SK-N-SH (cell line): ENCODE data around the gene ATG7. TPM values are rescaled to one million over a fixed set of nuclear protein-coding genes. Genes with fewer than 3 reads are reported as not detected.

Experiments used
- CTCF ChIA-PET: fragments of 300-600, 350-600 bp; formaldehyde crosslinking; extraction: SDS; loops from one replicate; lab custom pipeline; 2021; lab: Yijun Ruan, JAX
- POLR2A ChIA-PET: fragments of 350-600 bp; sonication (Branson Sonifier 250); formaldehyde crosslinking; extraction: SDS; loops from one replicate; lab custom pipeline; 2020; ENCODE audit warnings: antibody characterized with exemption, inconsistent platforms; lab: Yijun Ruan, JAX
- DNase-seq: peaks from one replicate; pipeline ENCODE4 v3.0.0; 2012
- H2AFZ ChIP-seq: fragments of 200-600 bp; sonication (generic); 2 replicates; pipeline ENCODE4 v1.8.1; 2016; ENCODE audit warnings: antibody characterized with exemption, mild to moderate bottlenecking, low read depth
- H3F3A ChIP-seq: fragments of 200-600 bp; sonication (generic); replicated peaks from 2 replicates; pipeline ENCODE3; 2016; ENCODE audit warnings: antibody characterized with exemption, mild to moderate bottlenecking; ENCODE audit not compliant: insufficient read depth
- H3K27ac ChIP-seq, 2 experiments: fragments of 200-500 bp in 1 of 2; fragments of 200-600 bp in 1 of 2; sonication (Bioruptor generic) in 1 of 2; sonication (generic), shearing (Covaris generic) in 1 of 2; 2 replicates each; pipeline versions ENCODE4 v1.5.1 to v1.6.1; 2014 to 2016; ENCODE audit warnings: low read depth in 2 of 2, inconsistent platforms in 1 of 2, low read length in 1 of 2, mild to moderate bottlenecking in 1 of 2, mixed read lengths in 1 of 2
- H3K27me3 ChIP-seq: fragments of 200-600 bp; sonication (generic), shearing (Covaris generic); 2 replicates; pipeline ENCODE4 v1.6.1; 2016; ENCODE audit warnings: mixed run types; ENCODE audit not compliant: insufficient read depth
- H3K36me3 ChIP-seq, 2 experiments: fragments of 200-500 bp in 1 of 2; fragments of 200-600 bp in 1 of 2; sonication (Bioruptor generic) in 1 of 2; sonication (generic) in 1 of 2; replicated peaks in 1 of 2; 2 replicates each; pipeline versions ENCODE3 to v1.5.1; 2014 to 2016; ENCODE audit warnings: low read length in 1 of 2, mild to moderate bottlenecking in 1 of 2; ENCODE audit not compliant: insufficient read depth in 2 of 2, control insufficient read depth in 1 of 2
- H3K4me1 ChIP-seq, 2 experiments: fragments of 200-500 bp in 1 of 2; fragments of 200-600 bp in 1 of 2; sonication (Bioruptor generic) in 1 of 2; sonication (generic), shearing (Covaris generic) in 1 of 2; 2 replicates each; pipeline versions ENCODE4 v1.5.1 to v1.6.1; 2014 to 2016; ENCODE audit warnings: low read depth in 1 of 2, low read length in 1 of 2, mixed run types in 1 of 2; ENCODE audit not compliant: insufficient read depth in 2 of 2, control insufficient read depth in 1 of 2
- H3K4me2 ChIP-seq: fragments of 200-600 bp; sonication (generic), shearing (Covaris generic); 2 replicates; pipeline ENCODE4 v1.6.1; 2017; ENCODE audit warnings: mixed run types
- H3K4me3 ChIP-seq, 2 experiments: fragments of 200-500 bp in 1 of 2; fragments of 200-600 bp in 1 of 2; sonication (Bioruptor generic) in 1 of 2; sonication (generic), shearing (Covaris generic) in 1 of 2; 2 replicates each; pipeline versions ENCODE4 v1.5.1 to v1.8.1; 2014 to 2016; ENCODE audit warnings: low read depth in 2 of 2, inconsistent platforms in 1 of 2, low read length in 1 of 2, mild to moderate bottlenecking in 1 of 2, mixed read lengths in 1 of 2, moderate library complexity in 1 of 2
- H3K79me2 ChIP-seq: fragments of 200-600 bp; sonication (generic); 2 replicates; pipeline ENCODE4 v1.8.1; 2017; ENCODE audit warnings: mild to moderate bottlenecking; ENCODE audit not compliant: insufficient read depth
- H3K9ac ChIP-seq: fragments of 200-600 bp; sonication (generic); 2 replicates; pipeline ENCODE4 v1.6.1; 2017; ENCODE audit warnings: mixed run types
- H3K9me2 ChIP-seq: fragments of 200-600 bp; sonication (generic); 2 replicates; pipeline ENCODE4 v1.6.1; 2017; ENCODE audit warnings: mixed run types
- H3K9me3 ChIP-seq: fragments of 200-600 bp; sonication (generic); 2 replicates; pipeline ENCODE4 v1.6.1; 2017; ENCODE audit warnings: mixed run types, mild to moderate bottlenecking, moderate library complexity
- H4K20me1 ChIP-seq: fragments of 200-600 bp; sonication (generic); 2 replicates; pipeline ENCODE4 v1.6.1; 2017; ENCODE audit warnings: mild to moderate bottlenecking, mixed run types; ENCODE audit not compliant: insufficient read depth
- CHD2 ChIP-seq: fragments of 150-350 bp; IDR thresholded peaks from 2 replicates; pipeline ENCODE4 v1.6.1; 2018; ENCODE audit warnings: low read length; ENCODE audit not compliant: partially characterized antibody
- ELF1 ChIP-seq: IDR thresholded peaks from 2 replicates; pipeline ENCODE4 v1.4.0; 2012
- EZH2phosphoT487 ChIP-seq: fragments of 200-600 bp; sonication (generic); IDR thresholded peaks from 2 replicates; pipeline ENCODE4 v1.6.1; 2017; ENCODE audit warnings: low read depth, mixed run types, mild to moderate bottlenecking, antibody characterized with exemption, moderate library complexity, borderline replicate concordance
- GABPA ChIP-seq: IDR thresholded peaks from 2 replicates; pipeline ENCODE4 v1.4.0; 2012; ENCODE audit warnings: low read depth, mild to moderate bottlenecking
- GATA2 ChIP-seq: sonication (generic); formaldehyde crosslinking; IDR thresholded peaks from 2 replicates; pipeline ENCODE4 v1.5.0; 2020; ENCODE audit warnings: mild to moderate bottlenecking, missing genetic modification reagents
- MAX ChIP-seq: IDR thresholded peaks from 2 replicates; pipeline ENCODE4 v1.4.0; 2012; ENCODE audit warnings: low read depth
- MEF2A ChIP-seq: IDR thresholded peaks from 2 replicates; pipeline ENCODE4 v1.4.0; 2012; ENCODE audit warnings: low read depth, borderline replicate concordance
- MXI1 ChIP-seq: IDR thresholded peaks from 2 replicates; pipeline ENCODE4 v1.6.1; 2012; ENCODE audit warnings: mild to moderate bottlenecking, low read depth, low read length, improper control_type of control experiment
- NRF1 ChIP-seq: IDR thresholded peaks from 2 replicates; pipeline ENCODE4 v1.6.1; 2012; ENCODE audit warnings: low read depth, mild to moderate bottlenecking, low read length
- PBX3 ChIP-seq: IDR thresholded peaks from 2 replicates; pipeline ENCODE4; 2012
- POLR2AphosphoS5 ChIP-seq: IDR thresholded peaks from 2 replicates; pipeline ENCODE4 v1.6.1; 2012; ENCODE audit warnings: low read depth, low read length
- RAD21 ChIP-seq: IDR thresholded peaks from 2 replicates; pipeline ENCODE4 v1.6.1; 2012; ENCODE audit warnings: mild to moderate bottlenecking, low read length
- SIN3A ChIP-seq: IDR thresholded peaks from 2 replicates; pipeline ENCODE4 v1.6.1; 2012; ENCODE audit warnings: low read depth, mild to moderate bottlenecking, low read length, moderate library complexity, borderline replicate concordance
- TAF1 ChIP-seq: IDR thresholded peaks from 2 replicates; pipeline ENCODE4 v1.6.1; 2012; ENCODE audit warnings: low read depth, mild to moderate bottlenecking, low read length, moderate library complexity, borderline replicate concordance
- TCF12 ChIP-seq: IDR thresholded peaks from 2 replicates; pipeline ENCODE4 v1.4.0; 2012
- TEAD4 ChIP-seq: IDR thresholded peaks from 2 replicates; pipeline ENCODE4 v1.4.0; 2012; ENCODE audit warnings: mild to moderate bottlenecking, borderline replicate concordance; ENCODE audit not compliant: insufficient read depth
- YY1 ChIP-seq: IDR thresholded peaks from 2 replicates; pipeline ENCODE4 v1.4.0; 2012; ENCODE audit warnings: low read depth, mild to moderate bottlenecking
- WGBS: methylation state at CpG from one replicate; pipeline ENCODE4 v1.1.6; 2017; ENCODE audit warnings: low lambda C conversion rate; 5-methylcytosine and 5-hydroxymethylcytosine counted together
- polyA plus RNA-seq, 3 experiments: library from polyadenylated mRNA; depleted of rRNA; stranded (reverse); fragments of >200 nt; gene quantifications; 2 replicates each; pipeline ENCODE4 v1.2.3, GENCODE V29; 2012
- TF ChIP-seq, protein P1 (sequence below): IDR thresholded peaks from 2 replicates; pipeline ENCODE4 v1.4.0; 2012; ENCODE audit warnings: low read depth, borderline replicate concordance
- TF ChIP-seq, protein P2 (sequence below): fragments of 150-350 bp; IDR thresholded peaks from 2 replicates; pipeline ENCODE4 v1.6.1; 2016; ENCODE audit warnings: mild to moderate bottlenecking, low read depth, low read length
- TF ChIP-seq, protein P3 (sequence below): fragments of 200-600 bp; sonication (generic); IDR thresholded peaks from 2 replicates; pipeline ENCODE4 v1.6.1; 2017; ENCODE audit warnings: antibody characterized with exemption, mild to moderate bottlenecking, moderate library complexity

Gene ATG7
- polyA plus RNA-seq, 1 of the 3 experiments (the other 2 are of a cell fraction) = 29.5 TPM

GRCh38 chr3:11478167-11478566 is 206.0 kb downstream of the ATG7 start:
- no peak overlapping the region for H2AFZ ChIP-seq
- no peaks in the 10 kb centered on the region for H3K36me3 ChIP-seq
- no peaks in the 10 kb centered on the region for H3K9me2 ChIP-seq
- CTCF ChIA-PET = interaction anchor here (1.2 to 1.3 kb wide), 2 partner anchors 9 to 12 kb away, joined by 3 to 4 read pairs; no protein-coding TSS in a partner anchor
- no peaks in the 10 kb centered on the region for H4K20me1 ChIP-seq
- peaks cover 23% of the 10 kb centered on the region for H3F3A ChIP-seq
- H3K4me3 ChIP-seq = no peak overlapping the region
- peak overlapping the region; percentile 47; the same call in 1 of the 2 replicates for H3K9ac ChIP-seq
- WGBS = 67% methylated on average over 2 of the region's 2 CpGs
- H3K79me2 ChIP-seq = no peaks in the 10 kb centered on the region
- no peak for DNase-seq
- H3K9me3 ChIP-seq = no peaks in the 10 kb centered on the region
- H3K4me2 ChIP-seq = peak overlapping the region; percentile 63
- peak overlapping the region; percentile 76 to 93; a peak in 3 of 4 replicates for H3K27ac ChIP-seq
- TF ChIP-seq RAD21 (no peak), TAF1 (no peak), GATA2 (CRISPR knock-in tag) (no peak), NRF1 (no peak), POLR2AphosphoS5 (no peak)
- TF ChIP-seq, protein P1, sequence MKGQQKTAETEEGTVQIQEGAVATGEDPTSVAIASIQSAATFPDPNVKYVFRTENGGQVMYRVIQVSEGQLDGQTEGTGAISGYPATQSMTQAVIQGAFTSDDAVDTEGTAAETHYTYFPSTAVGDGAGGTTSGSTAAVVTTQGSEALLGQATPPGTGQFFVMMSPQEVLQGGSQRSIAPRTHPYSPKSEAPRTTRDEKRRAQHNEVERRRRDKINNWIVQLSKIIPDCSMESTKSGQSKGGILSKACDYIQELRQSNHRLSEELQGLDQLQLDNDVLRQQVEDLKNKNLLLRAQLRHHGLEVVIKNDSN = no peak
- H3K27me3 ChIP-seq = no peaks in the 10 kb centered on the region
- peaks cover 10 to 31% of the 10 kb centered on the region in 2 experiments for H3K4me1 ChIP-seq
- POLR2A ChIA-PET = no interaction called here

- H3K4me3 ChIP-seq = no peak overlapping the region
- ChIA-PET POLR2A (interaction anchor here (0.6 to 0.7 kb wide), 2 partner anchors 13 to 76 kb away, joined by 4 to 5 read pairs; no protein-coding TSS in a partner anchor), CTCF (interaction anchor here (1.3 kb wide), 1 partner anchor 13 kb away, joined by 4 read pairs; no protein-coding TSS in a partner anchor)
- H3K36me3 ChIP-seq = no peaks in the 10 kb centered on the region
- H3K9me2 ChIP-seq = no peaks in the 10 kb centered on the region
- H3K4me2 ChIP-seq = no peak overlapping the region
- H3K9me3 ChIP-seq = no peaks in the 10 kb centered on the region
- no peaks in the 10 kb centered on the region for H4K20me1 ChIP-seq
- H3K79me2 ChIP-seq = no peaks in the 10 kb centered on the region
- peaks cover 10 to 31% of the 10 kb centered on the region in 2 experiments for H3K4me1 ChIP-seq
- peak overlapping the region in 1 of 2 experiments; percentile 93; a peak in 3 of 4 replicates for H3K27ac ChIP-seq
- no peak for DNase-seq
- peaks cover 23% of the 10 kb centered on the region for H3F3A ChIP-seq
- H3K9ac ChIP-seq = no peak overlapping the region
- 99% methylated on average over 3 of the region's 3 CpGs for WGBS
- no peaks in the 10 kb centered on the region for H3K27me3 ChIP-seq
- H2AFZ ChIP-seq = no peak overlapping the region
- TF ChIP-seq MEF2A (no peak), PBX3 (no peak), MAX (no peak), MXI1 (no peak), TEAD4 (no peak), GABPA (no peak), EZH2phosphoT487 (no peak), TCF12 (no peak), ELF1 (no peak), SIN3A (no peak), CHD2 (no peak), GATA2 (CRISPR knock-in tag) (no peak), YY1 (no peak)
- TF ChIP-seq, protein P2, sequence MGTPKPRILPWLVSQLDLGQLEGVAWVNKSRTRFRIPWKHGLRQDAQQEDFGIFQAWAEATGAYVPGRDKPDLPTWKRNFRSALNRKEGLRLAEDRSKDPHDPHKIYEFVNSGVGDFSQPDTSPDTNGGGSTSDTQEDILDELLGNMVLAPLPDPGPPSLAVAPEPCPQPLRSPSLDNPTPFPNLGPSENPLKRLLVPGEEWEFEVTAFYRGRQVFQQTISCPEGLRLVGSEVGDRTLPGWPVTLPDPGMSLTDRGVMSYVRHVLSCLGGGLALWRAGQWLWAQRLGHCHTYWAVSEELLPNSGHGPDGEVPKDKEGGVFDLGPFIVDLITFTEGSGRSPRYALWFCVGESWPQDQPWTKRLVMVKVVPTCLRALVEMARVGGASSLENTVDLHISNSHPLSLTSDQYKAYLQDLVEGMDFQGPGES = no peak
- TF ChIP-seq, protein P3, sequence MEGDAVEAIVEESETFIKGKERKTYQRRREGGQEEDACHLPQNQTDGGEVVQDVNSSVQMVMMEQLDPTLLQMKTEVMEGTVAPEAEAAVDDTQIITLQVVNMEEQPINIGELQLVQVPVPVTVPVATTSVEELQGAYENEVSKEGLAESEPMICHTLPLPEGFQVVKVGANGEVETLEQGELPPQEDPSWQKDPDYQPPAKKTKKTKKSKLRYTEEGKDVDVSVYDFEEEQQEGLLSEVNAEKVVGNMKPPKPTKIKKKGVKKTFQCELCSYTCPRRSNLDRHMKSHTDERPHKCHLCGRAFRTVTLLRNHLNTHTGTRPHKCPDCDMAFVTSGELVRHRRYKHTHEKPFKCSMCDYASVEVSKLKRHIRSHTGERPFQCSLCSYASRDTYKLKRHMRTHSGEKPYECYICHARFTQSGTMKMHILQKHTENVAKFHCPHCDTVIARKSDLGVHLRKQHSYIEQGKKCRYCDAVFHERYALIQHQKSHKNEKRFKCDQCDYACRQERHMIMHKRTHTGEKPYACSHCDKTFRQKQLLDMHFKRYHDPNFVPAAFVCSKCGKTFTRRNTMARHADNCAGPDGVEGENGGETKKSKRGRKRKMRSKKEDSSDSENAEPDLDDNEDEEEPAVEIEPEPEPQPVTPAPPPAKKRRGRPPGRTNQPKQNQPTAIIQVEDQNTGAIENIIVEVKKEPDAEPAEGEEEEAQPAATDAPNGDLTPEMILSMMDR = no peak
These were observed 207.0 kb downstream of the ATG7 start for GRCh38 chr3:11479221-11479620.
